Glutamatergic neuron (in vitro differentiated cells): ENCODE results near the gene GMPR. TPM values are rescaled to one million over a fixed set of nuclear protein-coding genes. Genes with fewer than 3 reads are reported as not detected.

Experiments
- DNase-seq: peaks from one replicate; pipeline ENCODE4 v3.0.0; 2022
- H3K27ac Mint-ChIP-seq: one replicate; pipeline ENCODE4 v1.8.0; 2020; ENCODE audit warnings: mild to moderate bottlenecking, mixed read lengths, inconsistent platforms; ENCODE audit not compliant: unreplicated experiment
- H3K27me3 Mint-ChIP-seq: one replicate; pipeline ENCODE4 v1.8.0; 2020; ENCODE audit warnings: mild to moderate bottlenecking, moderate library complexity, mixed read lengths, inconsistent platforms; ENCODE audit not compliant: unreplicated experiment
- H3K36me3 Mint-ChIP-seq: one replicate; pipeline ENCODE4 v1.8.0; 2020; ENCODE audit warnings: mild to moderate bottlenecking, mixed read lengths, inconsistent platforms; ENCODE audit not compliant: unreplicated experiment
- H3K4me1 Mint-ChIP-seq: one replicate; pipeline ENCODE4 v1.8.0; 2020; ENCODE audit warnings: mild to moderate bottlenecking, low read depth, mixed read lengths, inconsistent platforms; ENCODE audit not compliant: unreplicated experiment
- H3K4me3 Mint-ChIP-seq: one replicate; pipeline ENCODE4 v1.8.0; 2020; ENCODE audit warnings: mild to moderate bottlenecking, mixed read lengths, inconsistent platforms; ENCODE audit not compliant: unreplicated experiment
- H3K9me3 Mint-ChIP-seq: one replicate; pipeline ENCODE4 v1.8.0; 2020; ENCODE audit warnings: mild to moderate bottlenecking, moderate library complexity, mixed read lengths, inconsistent platforms; ENCODE audit not compliant: unreplicated experiment
- CTCF ChIP-seq: fragments of 200-600 bp; sonication (generic); IDR thresholded peaks from one replicate; pipeline ENCODE4 v1.5.0; 2021; ENCODE audit not compliant: partially characterized antibody, unreplicated experiment
- total RNA-seq: library from RNA; stranded (reverse); fragmentation: NEBNext Ultra II Directional; extraction: Animal tissue kit (Norgen Biotek cat#: 25700); gene quantifications from one replicate; pipeline ENCODE4 v1.2.1, GENCODE V29; 2021; ENCODE audit not compliant: unreplicated experiment

Gene GMPR
- total RNA-seq, 1 donor from 2014 or later, result 5.0 TPM

- H3K27me3 Mint-ChIP-seq, result peaks cover 5% of the 10 kb centered on the region
- H3K36me3 Mint-ChIP-seq, result no peaks in the 10 kb centered on the region
- H3K9me3 Mint-ChIP-seq, result no peaks in the 10 kb centered on the region
- peaks cover 9% of the 10 kb centered on the region for H3K4me1 Mint-ChIP-seq
- no peak overlapping the region for H3K4me3 Mint-ChIP-seq
- DNase-seq, result peak; percentile 48
- TF ChIP-seq CTCF, result no peak
- H3K27ac Mint-ChIP-seq, result no peak overlapping the region
Observed at GRCh38 chr6:16277101-16277981, 39.0 kb downstream of the GMPR start.

GRCh38 chr6:16278048-16278724 is 39.8 kb downstream of the GMPR start:
- H3K9me3 Mint-ChIP-seq, result no peaks in the 10 kb centered on the region
- no peak for DNase-seq
- no peaks in the 10 kb centered on the region for H3K36me3 Mint-ChIP-seq
- H3K27me3 Mint-ChIP-seq, result peaks cover 5% of the 10 kb centered on the region
- peak overlapping the region; percentile 17 for H3K27ac Mint-ChIP-seq
- H3K4me3 Mint-ChIP-seq, result peak overlapping the region; percentile 4
- TF ChIP-seq CTCF, result no peak
- peaks cover 9% of the 10 kb centered on the region for H3K4me1 Mint-ChIP-seq

- Mint-ChIP-seq H3K4me1 (peaks cover 9% of the 10 kb centered on the region), H3K27me3 (peaks cover 5% of the 10 kb centered on the region), H3K27ac (no peak overlapping the region), H3K9me3 (no peaks in the 10 kb centered on the region), H3K36me3 (no peaks in the 10 kb centered on the region), H3K4me3 (peak overlapping the region; percentile 4)
- DNase-seq, result no peak
- TF ChIP-seq CTCF, result no peak
Observed at GRCh38 chr6:16278750-16279149, 40.4 kb downstream of the GMPR start.

GRCh38 chr6:16279243-16279642 is 40.9 kb downstream of the GMPR start:
- H3K4me1 Mint-ChIP-seq, result peaks cover 9% of the 10 kb centered on the region
- no peak overlapping the region for H3K4me3 Mint-ChIP-seq
- no peaks in the 10 kb centered on the region for H3K36me3 Mint-ChIP-seq
- no peak for DNase-seq
- no peak overlapping the region for H3K27ac Mint-ChIP-seq
- no peaks in the 10 kb centered on the region for H3K9me3 Mint-ChIP-seq
- H3K27me3 Mint-ChIP-seq, result peaks cover 5% of the 10 kb centered on the region
- TF ChIP-seq CTCF, result no peak

GRCh38 chr6:16282370-16282769 is 44.0 kb downstream of the GMPR start:
- Mint-ChIP-seq H3K27me3 (peaks cover 11% of the 10 kb centered on the region), H3K4me1 (peaks cover 9% of the 10 kb centered on the region), H3K27ac (no peak overlapping the region), H3K4me3 (no peak overlapping the region), H3K9me3 (peaks cover 9% of the 10 kb centered on the region), H3K36me3 (no peaks in the 10 kb centered on the region)
- no peak for DNase-seq
- TF ChIP-seq CTCF, result no peak
